Neural cell (in vitro differentiated cells): Measurements from ENCODE around the gene EDIL3. TPM values are rescaled to one million over a fixed set of nuclear protein-coding genes. Genes with fewer than 3 reads are reported as not detected.

Experiments used
- H2AFZ ChIP-seq: fragments of 200-600, 300-800 bp; sonication (generic), shearing (Covaris generic); 2 replicates; pipeline ENCODE4 v1.6.0; 2014; ENCODE audit warnings: low read depth, mild to moderate bottlenecking, antibody characterized with exemption, low read length, moderate library complexity
- H3F3A ChIP-seq: fragments of 200-600 bp; shearing (Covaris generic); 2 replicates; pipeline ENCODE4 v1.6.1; 2016; ENCODE audit warnings: mild to moderate bottlenecking, moderate library complexity, mixed read lengths, antibody characterized with exemption, low read length; ENCODE audit not compliant: insufficient read depth, poor library complexity, severe bottlenecking
- H3K27ac ChIP-seq: fragments of 200-600, 300-800 bp; sonication (generic), shearing (Covaris generic); 2 replicates; pipeline ENCODE4 v1.5.1; 2014; ENCODE audit warnings: mild to moderate bottlenecking, low read length, moderate library complexity
- H3K27me3 ChIP-seq: fragments of 300-800, 200-600 bp; sonication (generic), shearing (Covaris generic); 2 replicates; pipeline ENCODE4 v1.6.0; 2014; ENCODE audit warnings: mild to moderate bottlenecking, low read depth, low read length, moderate library complexity; ENCODE audit not compliant: insufficient read depth
- H3K36me3 ChIP-seq: fragments of 300-800, 200-600 bp; sonication (generic), shearing (Covaris generic); 2 replicates; pipeline ENCODE4 v1.5.1; 2014; ENCODE audit warnings: mild to moderate bottlenecking, antibody characterized with exemption, low read length, moderate library complexity; ENCODE audit not compliant: insufficient read depth
- H3K4me2 ChIP-seq: fragments of 300-800, 200-600 bp; sonication (generic), shearing (Covaris generic); 2 replicates; pipeline ENCODE4 v1.6.0; 2014; ENCODE audit warnings: mild to moderate bottlenecking, low read length
- H3K4me3 ChIP-seq: fragments of 300-800, 200-600 bp; sonication (generic), shearing (Covaris generic); 2 replicates; pipeline ENCODE4 v1.5.1; 2014; ENCODE audit warnings: mild to moderate bottlenecking, low read length, moderate library complexity
- H3K79me2 ChIP-seq: fragments of 200-600 bp; shearing (Covaris generic); replicated peaks from 2 replicates; pipeline ENCODE4 v1.6.0; 2014; ENCODE audit warnings: mild to moderate bottlenecking, low read length, moderate library complexity; ENCODE audit not compliant: insufficient read depth
- H3K9ac ChIP-seq: fragments of 300-800, 200-600 bp; sonication (generic), shearing (Covaris generic); 2 replicates; pipeline ENCODE4 v1.6.1; 2016; ENCODE audit warnings: mild to moderate bottlenecking, low read length, mixed read lengths
- H3K9me2 ChIP-seq: fragments of 200-600 bp; shearing (Covaris generic); 2 replicates; pipeline ENCODE4 v1.6.1; 2016; ENCODE audit warnings: mild to moderate bottlenecking, low read length, mixed read lengths; ENCODE audit not compliant: insufficient read depth
- H3K9me3 ChIP-seq: fragments of 200-600, 300-800 bp; sonication (generic), shearing (Covaris generic); 2 replicates; pipeline ENCODE4 v1.6.1; 2016; ENCODE audit warnings: mild to moderate bottlenecking, mixed run types, low read length, moderate library complexity, mixed read lengths
- H4K20me1 ChIP-seq: fragments of 200-600 bp; shearing (Covaris generic); 2 replicates; pipeline ENCODE4 v1.6.1; 2016; ENCODE audit warnings: mild to moderate bottlenecking, mixed run types; ENCODE audit not compliant: insufficient read depth
- CTCF ChIP-seq: fragments of 450-650 bp; IDR thresholded peaks from 2 replicates; pipeline ENCODE4 v1.5.1; 2014; ENCODE audit warnings: antibody characterized with exemption, mild to moderate bottlenecking, moderate library complexity; ENCODE audit not compliant: poor library complexity, severe bottlenecking
- EP300 ChIP-seq: fragments of 450-650 bp; conservative IDR thresholded peaks from 2 replicates; pipeline ENCODE4 v1.6.1; 2014; ENCODE audit warnings: antibody characterized with exemption, mild to moderate bottlenecking, moderate library complexity; ENCODE audit not compliant: poor library complexity, severe bottlenecking
- EZH2 ChIP-seq: fragments of 200-600, 300-800 bp; shearing (Covaris generic), sonication (generic); IDR thresholded peaks from 2 replicates; pipeline ENCODE4 v1.6.1; 2014; ENCODE audit warnings: antibody characterized with exemption, low read length, borderline replicate concordance, mild to moderate bottlenecking; ENCODE audit not compliant: insufficient read depth, poor library complexity, severe bottlenecking
- MXI1 ChIP-seq: fragments of 450-650 bp; conservative IDR thresholded peaks from 2 replicates; pipeline ENCODE4 v1.6.1; 2014; ENCODE audit warnings: antibody characterized with exemption, mild to moderate bottlenecking; ENCODE audit not compliant: poor library complexity, severe bottlenecking
- POLR2AphosphoS5 ChIP-seq: IDR thresholded peaks from 2 replicates; pipeline ENCODE4 v1.6.1; 2012
- RAD21 ChIP-seq: fragments of 450-650 bp; conservative IDR thresholded peaks from 2 replicates; pipeline ENCODE4 v1.6.1; 2014; ENCODE audit warnings: antibody characterized with exemption, mild to moderate bottlenecking, moderate library complexity
- REST ChIP-seq: IDR thresholded peaks from 2 replicates; pipeline ENCODE4 v1.6.1; 2012; ENCODE audit warnings: borderline replicate concordance
- SMC3 ChIP-seq: fragments of 450-650 bp; conservative IDR thresholded peaks from 2 replicates; pipeline ENCODE4 v1.6.1; 2014; ENCODE audit warnings: antibody characterized with exemption, mild to moderate bottlenecking, moderate library complexity; ENCODE audit not compliant: poor library complexity
- TAF1 ChIP-seq: IDR thresholded peaks from 2 replicates; pipeline ENCODE4 v1.6.1; 2012; ENCODE audit warnings: low read depth
- polyA plus RNA-seq: library from polyadenylated mRNA; depleted of rRNA; stranded (reverse); fragments of >200 nt; gene quantifications from 2 replicates; pipeline ENCODE4 v1.2.3, GENCODE V29; 2014

Gene EDIL3
- polyA plus RNA-seq, 1 donor from 2014 or later = 6.1 TPM

GRCh38 chr5:84184857-84185256, 199.8 kb downstream of the EDIL3 start:
- Histone ChIP-seq H3K36me3 (no peaks in the 10 kb centered on the region), H2AFZ (no peak overlapping the region), H3K4me3 (no peak overlapping the region), H3K79me2 (no peaks in the 10 kb centered on the region), H3K9ac (no peak overlapping the region), H3K9me3 (no peaks in the 10 kb centered on the region), H4K20me1 (no peaks in the 10 kb centered on the region), H3F3A (no peaks in the 10 kb centered on the region), H3K4me2 (no peak overlapping the region), H3K27ac (no peak overlapping the region), H3K9me2 (no peaks in the 10 kb centered on the region), H3K27me3 (no peaks in the 10 kb centered on the region)
- TF ChIP-seq TAF1 (no peak), POLR2AphosphoS5 (no peak), EZH2 (no peak), MXI1 (no peak), SMC3 (no peak), REST (no peak), CTCF (no peak), EP300 (no peak), RAD21 (no peak)

DNA sequence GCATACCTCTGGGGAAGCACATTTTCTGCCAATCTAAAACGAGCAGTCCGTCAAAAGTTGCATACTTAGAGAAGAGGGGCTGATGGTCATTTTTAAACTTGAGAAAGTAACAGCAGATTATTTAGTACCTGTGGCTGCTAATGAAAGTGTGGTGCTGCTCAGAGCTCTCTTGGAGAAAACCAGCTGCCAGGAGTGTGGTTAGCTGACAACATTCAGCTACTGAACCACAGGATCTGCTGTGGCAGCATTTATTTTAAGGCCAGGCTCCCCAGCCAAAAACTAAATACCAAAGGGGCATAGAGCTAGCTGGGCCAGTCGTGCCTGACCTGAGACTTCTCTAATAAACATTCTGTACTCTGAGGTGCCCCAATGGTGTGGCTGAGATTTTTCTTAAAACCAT, 203.6 kb downstream of the EDIL3 start:
- no peaks in the 10 kb centered on the region for H3K27me3 ChIP-seq
- H3F3A ChIP-seq = no peaks in the 10 kb centered on the region
- H3K36me3 ChIP-seq = no peaks in the 10 kb centered on the region
- H3K4me3 ChIP-seq = no peak overlapping the region
- H3K9me3 ChIP-seq = no peaks in the 10 kb centered on the region
- H3K9ac ChIP-seq = no peak overlapping the region
- H3K9me2 ChIP-seq = no peaks in the 10 kb centered on the region
- no peaks in the 10 kb centered on the region for H3K79me2 ChIP-seq
- H3K4me2 ChIP-seq = no peak overlapping the region
- H3K27ac ChIP-seq = no peak overlapping the region
- no peak for TF ChIP-seq MXI1
- TF ChIP-seq SMC3 = no peak
- no peak for TF ChIP-seq EZH2
- no peak for TF ChIP-seq EP300
- TF ChIP-seq REST = no peak
- TF ChIP-seq CTCF = no peak
- no peak for TF ChIP-seq POLR2AphosphoS5
- H2AFZ ChIP-seq = no peak overlapping the region
- no peaks in the 10 kb centered on the region for H4K20me1 ChIP-seq
